GM18867 (cell line): ENCODE data around the gene CHST5.

Experiments
- ATAC-seq: cut with Tn5 transposase; IDR thresholded peaks from one replicate; pipeline ENCODE4 v1.9.1; 2021; ENCODE audit warnings: mild to moderate bottlenecking, moderate library complexity; ENCODE audit not compliant: unreplicated experiment

The CHST5 gene

DNA sequence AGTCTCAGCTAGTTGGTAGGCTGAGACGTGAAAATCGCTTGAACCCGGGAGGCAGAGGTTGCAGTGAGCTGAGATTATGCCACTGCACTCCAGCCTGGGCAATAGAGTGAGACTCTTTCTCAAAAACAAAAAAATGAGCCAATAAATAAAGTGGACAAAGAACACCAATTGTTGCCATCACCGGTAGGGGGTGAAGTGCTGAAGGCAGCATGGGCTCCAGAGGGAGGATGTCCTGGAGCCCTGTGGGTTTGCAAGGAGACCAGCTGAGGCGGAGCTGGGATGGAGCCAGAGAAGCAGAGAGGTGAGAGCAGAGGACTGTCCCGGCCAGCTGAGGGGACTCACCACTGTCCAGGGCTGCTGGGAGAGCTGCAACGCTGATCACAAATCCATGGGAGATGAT lies 54.4 kb downstream of the CHST5 start:
- ATAC-seq = no peak

DNA sequence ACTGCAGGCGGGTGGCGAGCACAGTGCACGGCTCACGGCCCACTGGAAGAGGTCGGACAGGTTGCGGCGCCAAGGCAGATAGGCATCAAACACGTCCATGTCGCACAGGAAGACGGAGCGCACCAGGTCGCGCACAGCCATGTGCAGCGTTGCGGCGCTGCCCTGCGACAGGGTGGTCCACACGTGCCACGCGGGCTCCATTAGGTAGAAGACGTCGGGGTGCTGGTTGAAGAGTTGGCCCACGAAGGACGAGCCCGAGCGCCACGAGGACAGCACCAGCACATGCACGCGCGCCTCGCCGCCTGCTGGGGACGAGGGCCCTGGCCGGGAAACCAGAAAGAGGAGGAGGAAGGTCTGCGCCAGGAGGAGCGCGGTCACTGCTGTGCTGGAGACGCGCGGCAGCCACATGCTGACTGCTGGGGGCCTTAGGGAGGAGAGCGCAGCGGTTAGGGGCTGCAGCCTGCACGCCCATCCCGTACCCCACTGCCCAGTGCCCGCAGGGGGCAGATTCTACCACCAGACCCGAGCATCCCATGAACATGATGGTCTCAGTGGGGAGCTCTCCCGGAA lies 56.4 kb downstream of the CHST5 start:
- no peak for ATAC-seq
